Measurements from ENCODE around the gene ATP6V0D1.

Gene ATP6V0D1

GRCh38 chr16:67426022-67426421 is 54.9 kb downstream of the ATP6V0D1 start:
- Histone ChIP-seq H3K4me3 (no peak overlapping the region), H3K27ac (peak overlapping the region; percentile 92; the same call in 1 of the 2 replicates), H3K9ac (ENCODE audit: insufficient read length) (no peak overlapping the region), H3K36me3 (ENCODE audit: insufficient read depth, low read length) (no peaks in the 10 kb centered on the region), H3K9me3 (ENCODE audit: low read depth, low read length) (no peaks in the 10 kb centered on the region)
- TF ChIP-seq POLR2AphosphoS5 (IDR thresholded peaks at IDR 0.05; ENCODE audit: borderline replicate concordance, low read depth, low read length), result no peak
- TF ChIP-seq EZH2 (IDR thresholded peaks at IDR 0.05), result no peak
- TF ChIP-seq FOXP2 (optimal IDR thresholded peaks at IDR 0.05; ENCODE audit: control extremely low read depth, extremely low read length, insufficient read depth), result no peak
- no peak for DNase-seq (ENCODE audit: low read depth, low spot score)

GRCh38 chr16:67425580-67425979 is 55.4 kb downstream of the ATP6V0D1 start:
- no peaks in the 10 kb centered on the region for H3K9me3 ChIP-seq (ENCODE audit: low read depth, low read length)
- DNase-seq (ENCODE audit: low read depth, low spot score), result no peak
- H3K36me3 ChIP-seq (ENCODE audit: insufficient read depth, low read length), result no peaks in the 10 kb centered on the region
- H3K9ac ChIP-seq (ENCODE audit: insufficient read length), result no peak overlapping the region
- H3K4me3 ChIP-seq, result peak overlapping the region; percentile 64
- H3K27ac ChIP-seq, result peak overlapping the region; percentile 92
- no peak for TF ChIP-seq FOXP2 (optimal IDR thresholded peaks at IDR 0.05; ENCODE audit: control extremely low read depth, extremely low read length, insufficient read depth)
- TF ChIP-seq EZH2 (IDR thresholded peaks at IDR 0.05), result no peak
- no peak for TF ChIP-seq POLR2AphosphoS5 (IDR thresholded peaks at IDR 0.05; ENCODE audit: borderline replicate concordance, low read depth, low read length)

- no peaks in the 10 kb centered on the region for H3K36me3 ChIP-seq (ENCODE audit: insufficient read depth, low read length)
- no peaks in the 10 kb centered on the region for H3K9me3 ChIP-seq (ENCODE audit: low read depth, low read length)
- H3K4me3 ChIP-seq, result peak overlapping the region; percentile 64
- H3K27ac ChIP-seq, result peak overlapping the region; percentile 92
- TF ChIP-seq FOXP2 (optimal IDR thresholded peaks at IDR 0.05; ENCODE audit: control extremely low read depth, extremely low read length, insufficient read depth), result no peak
- no peak for TF ChIP-seq EZH2 (IDR thresholded peaks at IDR 0.05)
- TF ChIP-seq POLR2AphosphoS5 (IDR thresholded peaks at IDR 0.05; ENCODE audit: borderline replicate concordance, low read depth, low read length), result no peak
- H3K9ac ChIP-seq (ENCODE audit: insufficient read length), result no peak overlapping the region
- DNase-seq (ENCODE audit: low read depth, low spot score), result no peak
These were observed 55.9 kb downstream of the ATP6V0D1 start for GRCh38 chr16:67425061-67425460.

GRCh38 chr16:67424261-67424615 is 56.7 kb downstream of the ATP6V0D1 start:
- no peak for TF ChIP-seq POLR2AphosphoS5 (IDR thresholded peaks at IDR 0.05; ENCODE audit: borderline replicate concordance, low read depth, low read length)
- no peak for TF ChIP-seq FOXP2 (optimal IDR thresholded peaks at IDR 0.05; ENCODE audit: control extremely low read depth, extremely low read length, insufficient read depth)
- TF ChIP-seq EZH2 (IDR thresholded peaks at IDR 0.05), result no peak
- no peak for DNase-seq (ENCODE audit: low read depth, low spot score)
- Histone ChIP-seq H3K9ac (ENCODE audit: insufficient read length) (no peak overlapping the region), H3K27ac (peak overlapping the region; percentile 92), H3K9me3 (ENCODE audit: low read depth, low read length) (no peaks in the 10 kb centered on the region), H3K4me3 (peak overlapping the region; percentile 64), H3K36me3 (ENCODE audit: insufficient read depth, low read length) (no peaks in the 10 kb centered on the region)

- no peak for DNase-seq (ENCODE audit: low read depth, low spot score)
- no peak overlapping the region for H3K9ac ChIP-seq (ENCODE audit: insufficient read length)
- no peaks in the 10 kb centered on the region for H3K36me3 ChIP-seq (ENCODE audit: insufficient read depth, low read length)
- H3K4me3 ChIP-seq, result peak overlapping the region; percentile 64
- peak overlapping the region; percentile 92 for H3K27ac ChIP-seq
- no peaks in the 10 kb centered on the region for H3K9me3 ChIP-seq (ENCODE audit: low read depth, low read length)
- TF ChIP-seq EZH2 (IDR thresholded peaks at IDR 0.05) (no peak), FOXP2 (optimal IDR thresholded peaks at IDR 0.05; ENCODE audit: control extremely low read depth, extremely low read length, insufficient read depth) (no peak), POLR2AphosphoS5 (IDR thresholded peaks at IDR 0.05; ENCODE audit: borderline replicate concordance, low read depth, low read length) (no peak)
These were observed 57.2 kb downstream of the ATP6V0D1 start for GRCh38 chr16:67423611-67424260.

- Histone ChIP-seq H3K9ac (ENCODE audit: insufficient read length) (no peak overlapping the region), H3K9me3 (ENCODE audit: low read depth, low read length) (no peaks in the 10 kb centered on the region), H3K27ac (peak overlapping the region; percentile 92), H3K4me3 (peak overlapping the region; percentile 64; the same call in 1 of the 2 replicates), H3K36me3 (ENCODE audit: insufficient read depth, low read length) (no peaks in the 10 kb centered on the region)
- TF ChIP-seq FOXP2 (optimal IDR thresholded peaks at IDR 0.05; ENCODE audit: control extremely low read depth, extremely low read length, insufficient read depth) (no peak), POLR2AphosphoS5 (IDR thresholded peaks at IDR 0.05; ENCODE audit: borderline replicate concordance, low read depth, low read length) (no peak), EZH2 (IDR thresholded peaks at IDR 0.05) (no peak)
- DNase-seq (ENCODE audit: low read depth, low spot score), result no peak
These were observed 57.9 kb downstream of the ATP6V0D1 start for GRCh38 chr16:67423015-67423414.

- Histone ChIP-seq H3K36me3 (ENCODE audit: insufficient read depth, low read length) (no peaks in the 10 kb centered on the region), H3K9ac (ENCODE audit: insufficient read length) (no peak overlapping the region), H3K9me3 (ENCODE audit: low read depth, low read length) (no peaks in the 10 kb centered on the region), H3K4me3 (no peak overlapping the region), H3K27ac (0 out of 2 replicates have a peak overlapping the region, but pooled peaks have one; percentile 42)
- DNase-seq (ENCODE audit: low read depth, low spot score), result no peak
- TF ChIP-seq EZH2 (IDR thresholded peaks at IDR 0.05) (no peak), FOXP2 (optimal IDR thresholded peaks at IDR 0.05; ENCODE audit: control extremely low read depth, extremely low read length, insufficient read depth) (no peak), POLR2AphosphoS5 (IDR thresholded peaks at IDR 0.05; ENCODE audit: borderline replicate concordance, low read depth, low read length) (no peak)
These were observed 59.9 kb downstream of the ATP6V0D1 start for GRCh38 chr16:67421030-67421429.

- TF ChIP-seq FOXP2 (optimal IDR thresholded peaks at IDR 0.05; ENCODE audit: control extremely low read depth, extremely low read length, insufficient read depth) (no peak), EZH2 (IDR thresholded peaks at IDR 0.05) (no peak), POLR2AphosphoS5 (IDR thresholded peaks at IDR 0.05; ENCODE audit: borderline replicate concordance, low read depth, low read length) (no peak)
- DNase-seq (ENCODE audit: low read depth, low spot score), result no peak
- Histone ChIP-seq H3K27ac (no peak overlapping the region), H3K9ac (ENCODE audit: insufficient read length) (no peak overlapping the region), H3K36me3 (ENCODE audit: insufficient read depth, low read length) (no peaks in the 10 kb centered on the region), H3K9me3 (ENCODE audit: low read depth, low read length) (no peaks in the 10 kb centered on the region), H3K4me3 (no peak overlapping the region)
These were observed 61.0 kb downstream of the ATP6V0D1 start for GRCh38 chr16:67419931-67420330.

GRCh38 chr16:67419502-67419901 is 61.5 kb downstream of the ATP6V0D1 start:
- no peak for TF ChIP-seq FOXP2 (optimal IDR thresholded peaks at IDR 0.05; ENCODE audit: control extremely low read depth, extremely low read length, insufficient read depth)
- TF ChIP-seq EZH2 (IDR thresholded peaks at IDR 0.05), result no peak
- TF ChIP-seq POLR2AphosphoS5 (IDR thresholded peaks at IDR 0.05; ENCODE audit: borderline replicate concordance, low read depth, low read length), result no peak

More at GRCh38 chr16:67419502-67419901, 61.5 kb downstream of the ATP6V0D1 start:
- Histone ChIP-seq H3K36me3 (ENCODE audit: insufficient read depth, low read length) (no peaks in the 10 kb centered on the region), H3K27ac (no peak overlapping the region), H3K9ac (ENCODE audit: insufficient read length) (no peak overlapping the region), H3K4me3 (no peak overlapping the region), H3K9me3 (ENCODE audit: low read depth, low read length) (no peaks in the 10 kb centered on the region)
- no peak for DNase-seq (ENCODE audit: low read depth, low spot score)
